Fibroblast of mammary gland (primary cell): Measurements from ENCODE around the gene BDKRB2.

Experiments used
- DNase-seq: peaks from one replicate; pipeline ENCODE4 v3.0.0-alpha.2; 2010; ENCODE audit warnings: low read depth
- H3K4me3 ChIP-seq: 2 replicates; pipeline ENCODE4 v1.5.1; 2011; ENCODE audit warnings: low read depth, mild to moderate bottlenecking, low read length, moderate library complexity; ENCODE audit not compliant: control insufficient read depth
- TF ChIP-seq, protein P1 (sequence below): conservative IDR thresholded peaks from 2 replicates; pipeline ENCODE4 v1.5.1; 2011; ENCODE audit warnings: low read depth, low read length, inconsistent platforms; ENCODE audit not compliant: control insufficient read depth, insufficient read depth

Gene BDKRB2

DNA sequence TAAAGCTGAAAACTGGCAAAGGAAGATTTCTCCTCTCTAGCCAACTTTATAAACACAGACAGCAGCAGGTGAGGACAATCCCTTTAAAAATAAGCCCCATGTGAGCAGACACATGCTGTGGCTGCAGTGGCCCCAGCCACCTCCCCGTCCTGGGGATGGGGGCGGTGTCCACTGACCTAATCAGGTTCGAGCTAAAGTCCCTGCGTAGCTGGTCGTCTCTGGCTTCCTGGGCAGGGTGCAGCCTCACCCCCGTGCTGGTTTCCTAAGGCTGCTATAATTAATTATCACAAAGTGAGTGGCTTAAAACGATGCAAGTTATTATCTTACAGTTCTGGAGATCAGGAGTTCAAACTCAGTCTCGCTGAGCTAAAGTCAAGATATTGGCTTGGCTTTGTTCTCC is 52.4 kb downstream of the BDKRB2 start:
- no peak for DNase-seq
- peak overlapping the region; percentile 34 for H3K4me3 ChIP-seq
- TF ChIP-seq, protein P1, sequence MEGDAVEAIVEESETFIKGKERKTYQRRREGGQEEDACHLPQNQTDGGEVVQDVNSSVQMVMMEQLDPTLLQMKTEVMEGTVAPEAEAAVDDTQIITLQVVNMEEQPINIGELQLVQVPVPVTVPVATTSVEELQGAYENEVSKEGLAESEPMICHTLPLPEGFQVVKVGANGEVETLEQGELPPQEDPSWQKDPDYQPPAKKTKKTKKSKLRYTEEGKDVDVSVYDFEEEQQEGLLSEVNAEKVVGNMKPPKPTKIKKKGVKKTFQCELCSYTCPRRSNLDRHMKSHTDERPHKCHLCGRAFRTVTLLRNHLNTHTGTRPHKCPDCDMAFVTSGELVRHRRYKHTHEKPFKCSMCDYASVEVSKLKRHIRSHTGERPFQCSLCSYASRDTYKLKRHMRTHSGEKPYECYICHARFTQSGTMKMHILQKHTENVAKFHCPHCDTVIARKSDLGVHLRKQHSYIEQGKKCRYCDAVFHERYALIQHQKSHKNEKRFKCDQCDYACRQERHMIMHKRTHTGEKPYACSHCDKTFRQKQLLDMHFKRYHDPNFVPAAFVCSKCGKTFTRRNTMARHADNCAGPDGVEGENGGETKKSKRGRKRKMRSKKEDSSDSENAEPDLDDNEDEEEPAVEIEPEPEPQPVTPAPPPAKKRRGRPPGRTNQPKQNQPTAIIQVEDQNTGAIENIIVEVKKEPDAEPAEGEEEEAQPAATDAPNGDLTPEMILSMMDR, result no peak

GRCh38 chr14:96257900-96258299 is 53.3 kb downstream of the BDKRB2 start:
- no peak overlapping the region for H3K4me3 ChIP-seq
- TF ChIP-seq, protein P1, result no peak
- no peak for DNase-seq

GRCh38 chr14:96260341-96260821 is 55.7 kb downstream of the BDKRB2 start:
- TF ChIP-seq, protein P1, result no peak
- DNase-seq, result peak; percentile 87
- no peak overlapping the region for H3K4me3 ChIP-seq

DNA sequence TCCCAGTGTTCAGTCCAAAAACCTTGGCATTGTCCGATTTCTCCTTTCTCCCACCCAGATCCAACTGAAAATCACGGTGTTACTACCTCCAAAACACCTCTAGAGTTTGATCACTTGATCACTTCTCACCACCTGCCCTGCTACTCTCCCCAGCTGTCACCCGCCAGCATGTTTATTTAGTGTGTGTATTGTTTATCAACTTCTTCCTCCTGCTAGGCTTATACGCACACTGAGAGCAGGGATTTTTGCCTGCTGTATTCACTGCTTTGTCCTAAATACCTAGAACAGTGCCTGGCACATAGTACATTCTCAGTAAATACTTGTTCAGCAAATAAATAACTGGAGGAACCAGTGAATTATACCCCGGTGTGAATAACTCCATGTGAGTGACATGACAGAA is 56.4 kb downstream of the BDKRB2 start:
- DNase-seq, result no peak
- H3K4me3 ChIP-seq, result no peak overlapping the region
- TF ChIP-seq, protein P1, result no peak

GRCh38 chr14:96261772-96262655 is 57.4 kb downstream of the BDKRB2 start:
- H3K4me3 ChIP-seq, result no peak overlapping the region
- DNase-seq, result no peak
- TF ChIP-seq, protein P1, result no peak

- DNase-seq, result no peak
- no peak overlapping the region for H3K4me3 ChIP-seq
- TF ChIP-seq, protein P1, result no peak
Observed at GRCh38 chr14:96263347-96264199, 58.9 kb downstream of the BDKRB2 start.
